H1 (cell line): ENCODE data around the gene KLF14.

ENCODE experiments used
- CHD1 ChIP-seq: IDR thresholded peaks from 2 replicates; pipeline ENCODE4 v1.6.1; 2012; ENCODE audit warnings: low read depth, low read length, improper control_type of control experiment
- CTCF ChIP-seq, 3 experiments: IDR thresholded peaks; 1 replicate in 2 of 3; 2 replicates in 1 of 3; pipeline versions ENCODE4 v1.5.1 to v1.6.1; 2011; ENCODE audit warnings: low read length in 3 of 3, mild to moderate bottlenecking in 3 of 3, inconsistent platforms in 2 of 3, low read depth in 1 of 3, moderate library complexity in 1 of 3; ENCODE audit not compliant: insufficient read depth in 1 of 3; ENCODE audit errors: control extremely low read depth in 1 of 3
- FOSL1 ChIP-seq: IDR thresholded peaks from 2 replicates; pipeline ENCODE4 v1.6.1; 2011; ENCODE audit warnings: mild to moderate bottlenecking, low read depth, low read length, moderate library complexity; ENCODE audit not compliant: insufficient read depth
- HDAC6 ChIP-seq: IDR thresholded peaks from one replicate; pipeline ENCODE4 v1.7.1; 2012; ENCODE audit warnings: low read depth, mild to moderate bottlenecking, inconsistent platforms, low read length, moderate library complexity
- JUND ChIP-seq: IDR thresholded peaks from 2 replicates; pipeline ENCODE4 v1.6.1; 2011; ENCODE audit warnings: mild to moderate bottlenecking, improper control_type of control experiment, low read length
- NANOG ChIP-seq: IDR thresholded peaks from 2 replicates; pipeline ENCODE4 v1.6.1; 2011; ENCODE audit warnings: low read length, low read depth, mild to moderate bottlenecking, inconsistent platforms; ENCODE audit not compliant: insufficient read depth, poor library complexity, severe bottlenecking
- POLR2A ChIP-seq, 2 experiments: IDR thresholded peaks; 1 replicate in 1 of 2; 2 replicates in 1 of 2; pipeline ENCODE4 v1.6.1; 2011; ENCODE audit warnings: low read depth in 2 of 2, low read length in 2 of 2, mild to moderate bottlenecking in 2 of 2; ENCODE audit errors: control extremely low read depth in 1 of 2
- TAF1 ChIP-seq: IDR thresholded peaks from 2 replicates; pipeline ENCODE4 v1.6.1; 2011; ENCODE audit warnings: mild to moderate bottlenecking, low read depth, low read length

GRCh38 chr7:130683026-130683425 is 51.0 kb downstream of the KLF14 start:
- TF ChIP-seq NANOG (no peak), CTCF (IDR thresholded peaks at IDR 0.05; ENCODE audit: control extremely low read depth in 1 of 3, insufficient read depth in 1 of 3, low read depth in 1 of 3, low read length in 3 of 3) (no peak), JUND (no peak), HDAC6 (no peak), FOSL1 (no peak), POLR2A (IDR thresholded peaks at IDR 0.05; ENCODE audit: control extremely low read depth in 1 of 2, low read depth in 2 of 2, low read length in 2 of 2) (no peak), CHD1 (no peak), TAF1 (no peak)
